Measurements from ENCODE around the gene ECD. TPM values are rescaled to one million over a fixed set of nuclear protein-coding genes. Genes with fewer than 3 reads are reported as not detected.
A peak's percentile ranks its signal among the peaks of the same experiment; 100 is the strongest.
"Not testable (repeated sequence)": the region's sequence is repeated elsewhere in the genome, so short reads cannot be mapped to it uniquely, and the experiment has no call there.

The ECD gene
- polyA plus RNA-seq, 3 donors: 35.0 to 40.3 (median 40.2) TPM

DNA sequence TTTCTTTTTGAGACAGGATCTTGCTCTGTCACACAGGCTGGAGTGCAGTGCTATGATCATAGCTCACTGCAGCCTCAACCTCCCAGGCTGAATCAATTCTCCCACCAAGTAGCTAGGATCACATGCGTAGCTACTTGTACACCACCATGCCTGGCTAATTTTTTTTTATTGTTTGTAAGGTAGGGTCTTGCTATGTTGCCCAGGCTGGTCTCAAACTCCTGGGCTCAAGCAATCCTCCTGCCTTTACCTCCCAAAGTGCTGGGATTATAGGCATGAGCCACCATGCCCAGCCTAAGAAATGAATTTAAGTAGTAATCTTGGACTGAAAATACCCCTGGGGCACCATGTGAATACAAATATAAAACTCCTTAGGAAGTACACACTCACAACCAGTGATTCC is 51.8 kb downstream of the ECD start:
- no peak for DNase-seq (ENCODE audit: extremely low read depth in 1 of 11, low read depth in 9 of 11, low spot score in 4 of 11)

DNA sequence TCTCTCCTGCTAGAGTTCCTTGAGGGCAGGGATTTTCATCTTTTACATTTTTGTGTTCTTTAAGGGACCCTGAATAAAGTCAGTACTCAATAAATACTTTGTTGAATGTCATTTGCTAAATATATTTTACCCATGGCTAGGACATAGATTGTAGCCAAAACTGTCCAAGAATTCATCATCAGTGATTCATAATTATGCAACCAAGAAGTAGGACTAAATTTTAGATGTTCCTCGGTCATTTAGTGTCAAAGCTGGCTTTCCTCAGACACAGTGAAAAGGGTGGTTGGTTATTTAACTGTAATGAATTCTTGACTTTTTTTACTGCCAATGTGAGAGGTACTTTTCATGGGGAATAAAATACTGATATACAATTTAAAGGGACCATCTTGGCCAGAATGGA is 54.3 kb downstream of the ECD start:
- DNase-seq (ENCODE audit: extremely low read depth in 1 of 11, low read depth in 9 of 11, low spot score in 4 of 11): no peak

DNA sequence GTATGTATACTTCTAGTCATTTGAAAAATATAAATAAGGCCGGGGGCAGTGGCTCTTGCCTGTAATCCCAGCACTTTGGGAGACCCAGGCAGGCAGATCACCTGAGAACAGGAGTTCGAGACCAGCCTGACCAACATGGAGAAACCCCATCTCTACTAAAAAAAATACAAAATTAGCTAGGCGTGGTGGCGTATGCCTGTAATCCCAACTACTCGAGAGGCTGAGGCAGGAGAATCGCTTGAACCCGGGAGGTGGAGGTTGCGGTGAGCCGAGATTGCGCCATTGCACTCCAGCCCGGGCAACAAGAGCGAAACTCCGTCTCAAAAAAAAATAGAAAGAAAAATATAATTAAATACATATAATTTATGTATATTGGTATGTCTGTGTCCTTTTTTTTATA is 55.8 kb downstream of the ECD start:
- DNase-seq (ENCODE audit: extremely low read depth in 1 of 11, low read depth in 9 of 11, low spot score in 4 of 11): not testable (repeated sequence)

DNA sequence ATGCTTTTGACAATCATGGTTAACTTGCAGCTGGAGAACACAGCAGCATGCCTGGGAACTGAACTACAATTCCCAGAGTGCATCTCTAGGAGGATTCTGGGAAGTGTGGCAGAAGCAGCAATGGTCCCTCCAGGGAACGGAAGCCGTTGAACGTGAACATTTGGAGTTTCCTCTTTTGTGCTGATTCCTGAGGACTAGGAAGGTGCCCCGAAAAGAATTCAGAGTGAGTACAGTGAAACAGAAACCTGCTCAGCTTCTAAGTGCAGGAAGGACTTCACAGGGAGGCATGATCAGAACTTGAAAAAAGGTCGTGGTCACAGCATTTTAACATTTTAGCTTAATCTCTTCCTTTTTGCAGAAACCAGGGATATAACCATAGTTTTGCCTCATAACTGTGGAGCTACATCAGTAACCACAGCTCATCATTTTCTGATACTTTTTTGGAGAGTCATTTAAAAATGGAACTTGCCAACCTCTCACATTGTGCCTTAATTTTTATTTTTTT is 57.4 kb downstream of the ECD start, which contains the start of gene NUDT13:
Gene NUDT13, plus strand, starts transcription at position 111 of the 505 bp plus-strand sequence. CDS start 3,911 bp downstream, outside the sequence.
- peak; percentile 70 to 92 (median 79) for DNase-seq (ENCODE audit: extremely low read depth in 1 of 11, low read depth in 9 of 11, low spot score in 4 of 11)

DNA sequence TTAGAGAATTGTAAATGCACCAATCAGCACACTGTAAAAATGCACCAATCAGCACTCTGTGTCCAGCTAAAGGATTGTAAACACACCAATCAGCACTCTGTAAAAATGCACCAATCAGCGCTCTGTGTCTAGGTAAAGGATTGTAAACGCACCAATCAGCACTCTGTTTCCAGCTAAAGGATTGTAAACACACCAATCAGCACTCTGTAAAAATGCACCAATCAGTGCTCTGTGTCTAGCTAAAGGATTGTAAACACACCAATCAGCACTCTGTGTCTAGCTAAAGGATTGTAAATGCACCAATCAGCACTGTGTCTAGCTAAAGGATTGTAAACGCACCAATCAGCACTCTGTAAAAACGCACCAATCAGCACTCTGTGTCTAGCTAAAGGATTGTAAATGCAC is 58.6 kb downstream of the ECD start:
- not testable (repeated sequence) for DNase-seq (ENCODE audit: extremely low read depth in 1 of 11, low read depth in 9 of 11, low spot score in 4 of 11)

DNA sequence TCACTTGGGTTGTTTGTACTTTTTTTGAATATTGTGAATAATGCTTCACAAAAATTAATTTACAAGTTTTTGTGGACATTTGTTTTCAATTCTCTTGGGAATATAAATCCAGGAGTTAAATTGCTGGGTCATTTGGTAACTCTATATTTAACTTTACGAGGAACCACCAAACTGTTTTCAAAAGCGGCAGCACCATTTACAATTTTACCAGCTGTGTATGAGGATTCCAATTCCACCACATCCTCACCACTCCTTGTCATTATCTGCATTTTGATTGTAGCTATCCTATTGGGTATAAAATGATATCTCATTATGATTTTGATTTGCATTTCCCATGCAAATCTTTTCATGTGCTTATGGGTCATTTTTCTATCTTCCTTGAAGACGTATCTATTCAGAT is 61.5 kb downstream of the ECD start:
- no peak for DNase-seq (ENCODE audit: extremely low read depth in 1 of 11, low read depth in 9 of 11, low spot score in 4 of 11)

DNA sequence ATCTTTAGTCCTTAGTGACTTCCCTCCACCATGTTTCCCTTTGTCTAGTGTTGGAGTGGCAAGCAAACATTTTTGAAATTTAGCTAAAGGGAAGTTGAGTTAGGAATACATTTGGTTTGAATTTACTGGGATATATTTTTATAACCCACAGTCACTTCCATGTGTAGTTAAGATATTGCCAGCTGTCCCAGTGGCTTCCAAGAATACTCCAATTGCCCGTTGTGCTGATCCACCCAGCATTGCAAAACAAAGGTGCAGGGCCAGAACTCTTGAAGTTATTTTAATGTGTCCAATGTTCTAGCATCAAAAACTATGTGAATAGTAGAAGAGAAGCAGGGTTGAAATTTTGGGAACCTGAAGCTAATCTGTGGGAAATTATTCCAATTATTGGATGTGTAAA is 68.7 kb downstream of the ECD start:
- no peak for DNase-seq (ENCODE audit: extremely low read depth in 1 of 11, low read depth in 9 of 11, low spot score in 4 of 11)

DNA sequence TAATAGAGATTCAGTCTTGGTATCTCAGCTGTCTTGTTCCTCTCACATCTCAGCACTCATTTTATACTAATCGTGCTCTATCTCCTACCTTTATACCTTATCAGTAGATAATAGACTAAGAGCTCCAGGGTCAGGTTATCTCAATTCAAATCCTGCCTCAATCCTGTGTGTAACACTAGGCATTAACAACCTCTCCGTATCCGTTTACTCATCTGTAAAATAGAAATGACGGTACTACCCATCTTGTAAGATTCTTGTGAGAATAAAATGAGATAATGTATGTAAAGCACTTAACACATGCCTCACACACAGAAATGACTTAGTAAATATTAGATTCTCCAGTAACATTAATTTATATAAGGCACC is 70.5 kb downstream of the ECD start:
- no peak for DNase-seq (ENCODE audit: extremely low read depth in 1 of 11, low read depth in 9 of 11, low spot score in 4 of 11)

DNA sequence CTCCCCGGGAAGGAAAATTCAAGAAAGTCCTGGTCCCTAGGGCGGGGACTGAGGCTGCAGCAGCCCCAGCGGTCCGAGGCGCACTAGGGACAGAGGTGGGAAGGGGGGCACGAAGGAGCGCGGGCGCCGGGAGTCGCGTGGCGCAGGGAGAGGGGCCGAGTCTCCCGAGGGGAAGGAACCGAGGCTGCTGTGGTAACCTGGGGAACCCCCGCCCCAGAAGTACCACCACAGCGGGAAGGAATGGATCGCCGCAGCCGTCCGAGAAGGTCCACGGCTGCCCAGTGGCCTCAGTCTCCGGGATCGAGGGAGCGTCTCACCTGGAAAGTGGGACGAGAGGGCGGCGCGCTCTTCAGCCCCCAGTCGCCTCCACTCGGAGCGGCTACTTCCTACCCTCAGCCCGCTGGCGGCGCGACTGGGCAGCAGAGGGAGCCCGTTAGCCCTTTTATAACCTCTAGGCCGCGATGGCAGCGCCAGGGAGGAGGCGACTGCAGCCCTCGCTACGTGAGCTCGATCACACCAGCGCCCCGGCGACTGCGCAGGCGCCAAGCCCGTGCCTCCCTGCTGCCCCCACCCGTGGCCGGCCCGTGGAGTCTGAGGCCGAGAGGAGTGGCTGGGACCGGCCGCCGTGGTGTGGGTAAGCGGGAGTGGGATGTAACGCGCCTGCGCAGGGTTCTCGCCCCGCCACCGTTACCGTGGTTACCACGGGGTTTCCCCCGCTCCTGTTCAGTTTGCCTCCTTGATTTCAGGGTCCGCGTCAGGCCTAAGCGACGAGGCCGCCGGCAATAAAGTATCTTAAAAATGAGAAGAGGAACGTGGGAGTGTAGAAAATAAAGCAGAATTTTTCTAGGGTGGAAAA is 71.1 kb downstream of the ECD start, which contains the start of gene P4HA1:
Gene P4HA1, minus strand, starts transcription at position 418 of the 856 bp plus-strand sequence. CDS start 21,983 bp downstream, outside the sequence.
- peak; percentile 86 to 96 (median 94) for DNase-seq (ENCODE audit: extremely low read depth in 1 of 11, low read depth in 9 of 11, low spot score in 4 of 11)

DNA sequence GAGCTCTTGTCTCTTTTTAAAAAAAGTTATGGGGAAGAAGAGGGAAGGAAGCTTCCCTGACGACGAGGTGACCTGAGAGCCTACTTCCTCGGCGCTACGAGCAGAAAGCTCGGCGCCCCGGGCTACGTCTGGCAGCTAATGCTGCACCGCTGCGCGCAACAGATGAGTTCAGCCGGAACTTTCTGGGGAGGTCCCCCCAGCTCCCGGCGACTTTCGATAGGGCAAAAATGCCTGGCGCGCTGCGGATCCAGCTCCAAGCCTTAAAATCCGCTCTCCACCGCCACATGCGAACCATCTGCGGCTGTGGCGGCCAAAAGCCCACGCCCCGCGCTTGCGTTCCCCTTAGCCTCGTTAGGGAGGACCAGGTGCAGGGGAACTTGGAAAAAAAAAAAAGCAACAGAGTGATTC is 71.8 kb downstream of the ECD start:
- peak in 9 of 11 donors; percentile 44 to 65 (median 59) for DNase-seq (ENCODE audit: extremely low read depth in 1 of 11, low read depth in 9 of 11, low spot score in 4 of 11)

DNA sequence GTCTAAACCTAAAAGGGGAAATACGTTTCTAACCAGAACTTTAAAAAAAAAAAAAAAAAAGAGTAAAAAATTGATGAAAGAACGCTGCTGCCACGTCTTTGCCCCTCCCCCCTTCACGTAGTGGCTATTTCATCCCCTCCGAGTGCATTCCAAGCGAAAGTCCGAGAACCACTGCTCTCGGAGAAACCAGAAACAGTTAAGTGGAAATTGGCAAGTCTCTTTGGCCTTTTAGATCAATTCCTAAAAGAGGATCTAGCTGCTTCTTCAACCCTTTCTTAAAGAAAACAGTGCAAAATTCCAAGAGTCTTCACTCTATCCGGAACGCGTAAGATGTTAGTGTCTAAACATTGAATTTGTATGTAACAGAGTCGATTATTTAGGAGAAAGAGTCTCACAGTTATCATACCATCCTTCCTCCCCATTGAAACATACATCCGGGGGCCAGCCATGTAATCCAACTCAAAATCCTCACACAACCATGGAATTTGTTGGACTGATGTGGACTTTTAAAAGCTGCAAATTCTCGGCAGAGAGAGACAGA is 72.3 kb downstream of the ECD start:
- DNase-seq (ENCODE audit: extremely low read depth in 1 of 11, low read depth in 9 of 11, low spot score in 4 of 11): peak; percentile 57 to 83 (median 75)

DNA sequence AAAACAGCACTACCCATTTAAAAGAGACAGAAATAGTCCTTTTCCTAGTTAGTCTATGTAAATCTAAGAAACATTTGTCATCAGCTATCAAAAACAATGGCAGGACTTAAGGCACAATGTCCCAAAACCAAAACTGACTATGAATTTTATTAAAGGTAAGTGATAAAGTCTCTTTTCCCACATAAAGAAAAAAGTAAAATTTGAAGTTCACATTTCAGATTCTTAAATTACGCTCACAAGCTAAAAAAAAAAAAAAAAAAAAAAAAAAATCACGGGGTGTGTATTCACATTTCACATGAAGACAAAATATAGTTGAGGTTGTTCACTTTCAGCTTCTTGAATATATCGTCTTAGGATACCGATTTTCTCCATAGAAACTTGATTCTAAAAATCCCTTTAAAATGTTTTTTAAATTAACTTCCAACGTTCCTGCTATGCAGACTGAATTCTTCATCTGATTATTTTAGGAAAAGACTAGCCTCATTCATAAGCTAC is 72.8 kb downstream of the ECD start:
- DNase-seq (ENCODE audit: extremely low read depth in 1 of 11, low read depth in 9 of 11, low spot score in 4 of 11): no peak

DNA sequence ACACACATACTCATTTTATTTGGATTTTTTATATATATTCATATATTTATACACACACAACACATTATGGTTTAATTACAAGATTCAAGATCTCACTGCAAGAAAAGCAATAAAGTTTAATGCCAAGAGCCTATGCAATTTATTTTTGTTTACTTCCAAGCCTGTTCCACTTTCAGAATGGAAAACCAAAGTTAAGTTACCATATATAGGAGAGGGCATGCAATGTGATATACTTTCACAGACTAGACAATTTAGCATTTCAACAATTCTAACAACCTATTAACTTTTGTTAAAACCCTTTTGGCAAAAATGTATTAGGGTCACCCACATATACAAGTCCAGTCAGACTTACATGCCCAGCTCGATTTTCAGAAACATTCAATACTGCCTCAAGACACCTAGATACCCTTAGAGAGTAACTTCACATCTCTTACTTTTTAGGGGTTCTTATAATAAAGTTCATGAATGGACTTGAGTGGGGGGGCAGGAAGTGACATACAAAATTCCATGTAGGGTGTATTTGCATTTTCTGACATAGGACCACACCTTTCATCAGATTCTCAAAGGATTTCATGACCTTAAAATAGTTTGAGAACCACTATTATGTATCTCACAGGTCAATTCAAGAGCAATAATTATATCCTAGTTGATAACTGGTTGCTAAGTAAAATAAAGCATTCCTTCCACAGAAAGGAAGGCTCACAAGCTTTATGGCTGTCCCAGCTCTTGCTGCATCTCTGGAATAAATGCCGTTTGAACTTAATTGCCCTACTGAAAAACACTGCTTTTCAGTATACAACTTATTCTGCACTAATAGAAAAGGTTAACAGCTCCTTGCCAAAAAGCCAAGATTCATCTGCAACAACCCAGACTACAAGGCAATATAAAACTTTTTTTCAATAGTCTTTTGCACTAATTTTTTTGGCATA is 73.6 kb downstream of the ECD start:
- DNase-seq (ENCODE audit: extremely low read depth in 1 of 11, low read depth in 9 of 11, low spot score in 4 of 11): no peak

DNA sequence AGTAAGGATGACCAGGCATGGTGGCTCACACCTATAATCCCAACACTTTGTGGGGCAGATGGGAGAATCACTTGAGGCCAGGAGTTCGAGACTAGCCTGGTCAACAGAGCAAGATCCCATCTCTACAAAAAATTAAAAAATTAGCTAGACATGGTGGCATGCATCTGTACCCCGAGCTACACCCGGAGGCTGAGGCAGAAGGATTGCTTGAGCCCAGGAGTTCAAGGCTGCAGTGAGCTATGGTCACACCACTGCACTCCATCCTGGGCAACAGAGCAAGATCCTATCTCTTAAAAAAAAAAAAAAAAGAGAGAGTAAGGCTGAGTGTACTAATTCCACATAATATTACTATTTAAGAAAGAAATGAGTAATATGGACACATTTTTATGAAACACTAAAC is 75.0 kb downstream of the ECD start:
- DNase-seq (ENCODE audit: extremely low read depth in 1 of 11, low read depth in 9 of 11, low spot score in 4 of 11): no peak

DNA sequence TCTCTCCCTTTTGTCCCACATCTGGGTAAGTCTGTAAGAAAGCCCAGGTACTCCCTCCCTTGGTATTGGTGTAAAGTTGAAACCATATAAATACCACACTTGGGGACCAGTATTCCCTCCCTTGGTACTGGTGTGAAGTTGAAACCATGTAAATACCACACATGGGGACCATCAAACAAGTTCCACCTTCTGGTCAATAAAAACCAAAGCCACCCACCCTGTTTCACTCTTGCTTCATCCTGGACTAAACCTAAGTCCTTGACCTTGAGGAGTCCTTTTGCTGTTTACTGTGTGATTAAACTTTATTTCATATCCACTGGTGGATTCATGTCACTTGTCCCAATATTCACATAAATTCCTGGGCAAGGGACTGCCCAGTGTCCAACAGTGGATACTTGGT is 79.5 kb downstream of the ECD start:
- DNase-seq (ENCODE audit: extremely low read depth in 1 of 11, low read depth in 9 of 11, low spot score in 4 of 11): no peak

DNA sequence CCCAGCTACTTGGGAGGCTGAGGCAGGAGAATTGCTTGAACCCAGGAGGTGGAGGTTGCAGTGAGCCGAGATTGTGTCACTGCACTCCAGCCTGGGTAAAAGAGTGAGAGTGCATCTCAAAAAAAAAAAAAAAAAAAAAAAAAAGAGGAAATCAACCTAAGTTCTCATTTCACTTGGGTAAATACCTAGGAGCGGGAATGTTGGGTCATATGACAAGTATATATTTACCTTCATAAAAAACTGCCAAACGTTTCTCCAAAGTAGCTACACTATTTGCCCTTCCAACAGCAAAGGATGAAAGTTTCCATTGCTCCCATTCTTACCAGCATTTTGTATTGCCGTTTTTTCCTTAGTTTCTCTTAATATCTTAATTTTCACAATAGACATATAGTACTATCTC is 81.0 kb downstream of the ECD start:
- DNase-seq (ENCODE audit: extremely low read depth in 1 of 11, low read depth in 9 of 11, low spot score in 4 of 11): no peak

DNA sequence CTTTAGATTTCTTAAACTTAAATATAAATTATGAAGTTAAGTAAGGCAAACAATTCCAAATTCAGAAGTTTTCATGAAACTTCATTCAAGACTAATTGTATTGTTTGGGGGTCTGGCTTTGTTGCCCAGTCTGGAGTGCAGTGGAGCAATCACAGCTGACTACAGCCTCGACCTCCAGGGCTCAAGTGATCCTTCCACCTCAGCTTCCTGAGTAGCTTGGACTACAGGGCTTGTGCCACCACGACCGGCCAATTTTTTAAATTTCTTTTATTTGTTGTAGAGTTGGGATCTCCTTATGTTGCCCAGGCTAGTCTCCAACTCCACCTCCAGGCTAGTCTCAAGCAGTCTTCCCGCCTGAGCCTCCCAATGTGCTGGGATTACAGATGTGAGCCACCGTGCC is 83.6 kb downstream of the ECD start:
- DNase-seq (ENCODE audit: extremely low read depth in 1 of 11, low read depth in 9 of 11, low spot score in 4 of 11): no peak

Measured in renal cortex interstitium (tissue), 11 donors.